ENCODE data around the gene MTHFD1L.

Gene MTHFD1L

DNA sequence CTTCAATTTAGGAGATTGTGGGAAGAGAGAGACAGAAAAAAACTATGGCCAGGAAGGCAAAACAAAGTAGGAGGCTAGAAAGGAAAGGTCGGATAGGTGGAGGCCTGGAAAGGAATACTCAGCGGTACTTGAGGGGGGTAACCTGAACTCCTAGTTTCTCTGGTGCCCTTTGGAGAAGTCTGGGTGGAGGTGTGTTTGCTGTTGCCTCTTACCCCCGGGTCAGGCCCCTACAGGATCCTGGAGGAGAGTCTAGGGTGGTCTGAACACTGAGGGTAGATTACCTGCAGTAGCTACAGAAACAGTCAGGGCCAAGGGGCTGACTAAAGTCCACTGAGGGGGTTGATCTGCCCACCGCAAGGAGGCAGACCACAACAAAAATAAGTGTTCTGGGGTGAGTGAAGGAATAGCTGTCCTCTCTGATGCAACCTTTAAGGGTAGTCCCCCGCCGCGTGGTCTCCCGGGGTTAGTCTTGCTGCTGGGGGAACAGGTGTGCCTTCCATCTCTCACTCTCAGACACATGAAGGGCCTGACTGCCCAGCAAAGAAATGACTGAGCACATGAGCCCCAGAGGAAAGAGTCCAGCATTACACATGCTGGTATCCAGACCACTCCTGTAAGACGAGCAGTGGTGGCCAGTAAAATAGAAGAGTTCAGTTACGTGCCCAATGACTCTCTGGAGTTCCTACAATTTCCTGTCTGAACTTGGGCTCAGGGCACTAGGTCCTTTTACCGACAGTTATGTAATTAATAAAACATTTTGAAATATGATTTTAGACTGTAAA is 59.5 kb downstream of the MTHFD1L start:
- peak; percentile 37; the same call in 1 of the 3 replicates for ATAC-seq
- no peak for TF ChIP-seq SNAI2 (CRISPR knock-in tag; IDR thresholded peaks at IDR 0.05)
- TF ChIP-seq ZNF565 (CRISPR knock-in tag; conservative IDR thresholded peaks at IDR 0.05; ENCODE audit: low read depth) = no peak
- TF ChIP-seq GLIS3 (CRISPR knock-in tag; IDR thresholded peaks at IDR 0.05) = no peak
- no peak for TF ChIP-seq ZNF70 (CRISPR knock-in tag; IDR thresholded peaks at IDR 0.05)
- TF ChIP-seq ISL1 (CRISPR knock-in tag; IDR thresholded peaks at IDR 0.05) = no peak
- no peak for TF ChIP-seq OSR1 (CRISPR knock-in tag; IDR thresholded peaks at IDR 0.05)
- TF ChIP-seq TCF4 (CRISPR knock-in tag; IDR thresholded peaks at IDR 0.05; ENCODE audit: borderline replicate concordance) = no peak
- no peak for TF ChIP-seq ESRRG (CRISPR knock-in tag; IDR thresholded peaks at IDR 0.05)
- no peak for TF ChIP-seq TOX (CRISPR knock-in tag; IDR thresholded peaks at IDR 0.05; ENCODE audit: borderline replicate concordance)
- TF ChIP-seq ZC3H10 (CRISPR knock-in tag; IDR thresholded peaks at IDR 0.05) = no peak
- TF ChIP-seq ZNF8 (CRISPR knock-in tag; IDR thresholded peaks at IDR 0.05) = no peak
- TF ChIP-seq PPARA (CRISPR knock-in tag; IDR thresholded peaks at IDR 0.05; ENCODE audit: borderline replicate concordance) = no peak
- TF ChIP-seq ZFP30 (CRISPR knock-in tag; IDR thresholded peaks at IDR 0.05) = no peak
- no peak for TF ChIP-seq PATZ1 (CRISPR knock-in tag; IDR thresholded peaks at IDR 0.05; ENCODE audit: borderline replicate concordance)
- TF ChIP-seq CSDC2 (CRISPR knock-in tag; IDR thresholded peaks at IDR 0.05) = no peak
- TF ChIP-seq POU6F1 (CRISPR knock-in tag; IDR thresholded peaks at IDR 0.05; ENCODE audit: borderline replicate concordance, low read depth) = no peak
- TF ChIP-seq, protein P1, sequence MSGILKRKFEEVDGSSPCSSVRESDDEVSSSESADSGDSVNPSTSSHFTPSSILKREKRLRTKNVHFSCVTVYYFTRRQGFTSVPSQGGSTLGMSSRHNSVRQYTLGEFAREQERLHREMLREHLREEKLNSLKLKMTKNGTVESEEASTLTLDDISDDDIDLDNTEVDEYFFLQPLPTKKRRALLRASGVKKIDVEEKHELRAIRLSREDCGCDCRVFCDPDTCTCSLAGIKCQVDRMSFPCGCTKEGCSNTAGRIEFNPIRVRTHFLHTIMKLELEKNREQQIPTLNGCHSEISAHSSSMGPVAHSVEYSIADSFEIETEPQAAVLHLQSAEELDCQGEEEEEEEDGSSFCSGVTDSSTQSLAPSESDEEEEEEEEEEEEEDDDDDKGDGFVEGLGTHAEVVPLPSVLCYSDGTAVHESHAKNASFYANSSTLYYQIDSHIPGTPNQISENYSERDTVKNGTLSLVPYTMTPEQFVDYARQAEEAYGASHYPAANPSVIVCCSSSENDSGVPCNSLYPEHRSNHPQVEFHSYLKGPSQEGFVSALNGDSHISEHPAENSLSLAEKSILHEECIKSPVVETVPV (CRISPR knock-in tag; IDR thresholded peaks at IDR 0.05) = no peak
- no peak for TF ChIP-seq RARB (CRISPR knock-in tag; IDR thresholded peaks at IDR 0.05)
- TF ChIP-seq ZFP3 (CRISPR knock-in tag; IDR thresholded peaks at IDR 0.05) = no peak
- TF ChIP-seq, protein P2, sequence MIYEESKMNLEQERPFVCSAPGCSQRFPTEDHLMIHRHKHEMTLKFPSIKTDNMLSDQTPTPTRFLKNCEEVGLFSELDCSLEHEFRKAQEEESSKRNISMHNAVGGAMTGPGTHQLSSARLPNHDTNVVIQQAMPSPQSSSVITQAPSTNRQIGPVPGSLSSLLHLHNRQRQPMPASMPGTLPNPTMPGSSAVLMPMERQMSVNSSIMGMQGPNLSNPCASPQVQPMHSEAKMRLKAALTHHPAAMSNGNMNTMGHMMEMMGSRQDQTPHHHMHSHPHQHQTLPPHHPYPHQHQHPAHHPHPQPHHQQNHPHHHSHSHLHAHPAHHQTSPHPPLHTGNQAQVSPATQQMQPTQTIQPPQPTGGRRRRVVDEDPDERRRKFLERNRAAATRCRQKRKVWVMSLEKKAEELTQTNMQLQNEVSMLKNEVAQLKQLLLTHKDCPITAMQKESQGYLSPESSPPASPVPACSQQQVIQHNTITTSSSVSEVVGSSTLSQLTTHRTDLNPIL (CRISPR knock-in tag; IDR thresholded peaks at IDR 0.05; ENCODE audit: low read depth) = no peak

- no peak for TF ChIP-seq BACH2 (CRISPR knock-in tag; IDR thresholded peaks at IDR 0.05; ENCODE audit: borderline replicate concordance)
- ATAC-seq = no peak
These were observed 60.1 kb downstream of the MTHFD1L start for GRCh38 chr6:150925590-150925928.

GRCh38 chr6:150925976-150926375 is 60.5 kb downstream of the MTHFD1L start:
- no peak for ATAC-seq
- TF ChIP-seq RARB (CRISPR knock-in tag; IDR thresholded peaks at IDR 0.05) = no peak
- no peak for TF ChIP-seq CSDC2 (CRISPR knock-in tag; IDR thresholded peaks at IDR 0.05)
- no peak for TF ChIP-seq TCF4 (CRISPR knock-in tag; IDR thresholded peaks at IDR 0.05; ENCODE audit: borderline replicate concordance)
- TF ChIP-seq ARNTL (CRISPR knock-in tag; IDR thresholded peaks at IDR 0.05; ENCODE audit: borderline replicate concordance, low read depth) = no peak
- no peak for TF ChIP-seq POU6F1 (CRISPR knock-in tag; IDR thresholded peaks at IDR 0.05; ENCODE audit: borderline replicate concordance, low read depth)
- no peak for TF ChIP-seq SNAI2 (CRISPR knock-in tag; IDR thresholded peaks at IDR 0.05)
- TF ChIP-seq PPARA (CRISPR knock-in tag; IDR thresholded peaks at IDR 0.05; ENCODE audit: borderline replicate concordance) = no peak
- TF ChIP-seq PATZ1 (CRISPR knock-in tag; IDR thresholded peaks at IDR 0.05; ENCODE audit: borderline replicate concordance) = no peak
- TF ChIP-seq, protein P1 (CRISPR knock-in tag; IDR thresholded peaks at IDR 0.05) = no peak
- TF ChIP-seq ESRRG (CRISPR knock-in tag; IDR thresholded peaks at IDR 0.05) = no peak
- no peak for TF ChIP-seq ZC3H10 (CRISPR knock-in tag; IDR thresholded peaks at IDR 0.05)
- TF ChIP-seq ZNF70 (CRISPR knock-in tag; IDR thresholded peaks at IDR 0.05) = no peak

Measured in SK-N-SH treated with all-trans-retinoic acid at 6 μM for 48 hours (cell line).